GM12801 (cell line): Measurements from ENCODE around the gene SNX32.

Experiments
- CTCF ChIP-seq: IDR thresholded peaks from one replicate; pipeline ENCODE4 v1.5.1; 2011; ENCODE audit warnings: control low read depth; ENCODE audit not compliant: insufficient read length; ENCODE audit errors: extremely low read depth

The SNX32 gene

GRCh38 chr11:65833297-65834030, at the start of gene SNX32:
Gene SNX32, plus strand, starts transcription at chr11:65833963. Its CDS starts 103 bp downstream, at chr11:65834066.
- no peak for TF ChIP-seq CTCF

GRCh38 chr11:65785319-65786007, 48.3 kb upstream of the SNX32 start:
- no peak for TF ChIP-seq CTCF

- no peak for TF ChIP-seq CTCF
Observed at GRCh38 chr11:65786008-65786785, 47.6 kb upstream of the SNX32 start.

- no peak for TF ChIP-seq CTCF
Observed at GRCh38 chr11:65786786-65787636, 46.8 kb upstream of the SNX32 start, which contains the start of gene OVOL1. Gene OVOL1, plus strand, starts transcription at chr11:65787063. Its CDS starts 311 bp downstream, at chr11:65787374.

GRCh38 chr11:65787649-65788622, 45.8 kb upstream of the SNX32 start:
- no peak for TF ChIP-seq CTCF

GRCh38 chr11:65788821-65789220, 44.9 kb upstream of the SNX32 start:
- TF ChIP-seq CTCF, result no peak
